ENCODE data around the gene FRAT1.

FRAT1 gene

DNA sequence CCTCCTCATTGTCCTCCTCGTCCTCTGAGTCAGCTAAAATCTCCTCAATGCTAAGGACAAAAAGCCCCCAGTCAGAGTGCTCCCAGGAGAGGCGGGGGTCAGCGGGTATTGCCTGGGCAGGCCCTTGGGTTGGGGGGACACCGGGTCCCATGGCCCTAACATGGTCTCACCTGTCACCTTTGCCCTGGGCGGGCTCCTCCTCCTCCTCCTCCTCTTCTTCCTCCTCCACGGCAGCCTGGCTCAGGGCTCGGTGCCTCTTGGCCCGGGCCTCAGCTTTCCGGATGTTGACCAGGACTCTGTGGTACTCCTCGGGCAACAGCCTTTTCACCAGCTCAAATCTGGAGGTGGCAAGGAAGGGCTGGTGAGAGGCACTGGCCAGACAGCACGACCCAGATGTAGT is 47.5 kb downstream of the FRAT1 start:
- no peak for DNase-seq (ENCODE audit: low read depth)
- TF ChIP-seq, protein P1, sequence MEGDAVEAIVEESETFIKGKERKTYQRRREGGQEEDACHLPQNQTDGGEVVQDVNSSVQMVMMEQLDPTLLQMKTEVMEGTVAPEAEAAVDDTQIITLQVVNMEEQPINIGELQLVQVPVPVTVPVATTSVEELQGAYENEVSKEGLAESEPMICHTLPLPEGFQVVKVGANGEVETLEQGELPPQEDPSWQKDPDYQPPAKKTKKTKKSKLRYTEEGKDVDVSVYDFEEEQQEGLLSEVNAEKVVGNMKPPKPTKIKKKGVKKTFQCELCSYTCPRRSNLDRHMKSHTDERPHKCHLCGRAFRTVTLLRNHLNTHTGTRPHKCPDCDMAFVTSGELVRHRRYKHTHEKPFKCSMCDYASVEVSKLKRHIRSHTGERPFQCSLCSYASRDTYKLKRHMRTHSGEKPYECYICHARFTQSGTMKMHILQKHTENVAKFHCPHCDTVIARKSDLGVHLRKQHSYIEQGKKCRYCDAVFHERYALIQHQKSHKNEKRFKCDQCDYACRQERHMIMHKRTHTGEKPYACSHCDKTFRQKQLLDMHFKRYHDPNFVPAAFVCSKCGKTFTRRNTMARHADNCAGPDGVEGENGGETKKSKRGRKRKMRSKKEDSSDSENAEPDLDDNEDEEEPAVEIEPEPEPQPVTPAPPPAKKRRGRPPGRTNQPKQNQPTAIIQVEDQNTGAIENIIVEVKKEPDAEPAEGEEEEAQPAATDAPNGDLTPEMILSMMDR (IDR thresholded peaks at IDR 0.05; ENCODE audit: low read length, missing control alignments), result no peak
- H3K4me3 ChIP-seq (replicated peaks; ENCODE audit: low read depth, low read length), result no peak overlapping the region

GRCh38 chr10:97367126-97367649 is 48.1 kb downstream of the FRAT1 start:
- DNase-seq (ENCODE audit: low read depth), result no peak
- H3K4me3 ChIP-seq (replicated peaks; ENCODE audit: low read depth, low read length), result no peak overlapping the region
- TF ChIP-seq, protein P1 (IDR thresholded peaks at IDR 0.05; ENCODE audit: low read length, missing control alignments), result no peak
